ENCODE measurements around the gene SULF2.
"Not testable (repeated sequence)": the region's sequence is repeated elsewhere in the genome, so short reads cannot be mapped to it uniquely, and the experiment has no call there.

SULF2 gene

GRCh38 chr20:47785311-47785853 lies at the start of gene SULF2:
SULF2 (minus strand) TSS chr20:47785481; CDS start chr20:47757363, 28,118 bp downstream.
- DNase-seq (ENCODE audit: low spot score), result no peak

- not testable (repeated sequence) for DNase-seq (ENCODE audit: low spot score)
Measured at GRCh38 chr20:47831675-47832074, 46.4 kb upstream of the SULF2 start.

GRCh38 chr20:47826716-47827115 lies 41.4 kb upstream of the SULF2 start:
- DNase-seq (ENCODE audit: low spot score), result not testable (repeated sequence)

GRCh38 chr20:47826006-47826405 lies 40.7 kb upstream of the SULF2 start:
- DNase-seq (ENCODE audit: low spot score), result not testable (repeated sequence)

GRCh38 chr20:47825011-47825762 lies 39.9 kb upstream of the SULF2 start:
- no peak for DNase-seq (ENCODE audit: low spot score)

GRCh38 chr20:47823941-47824340 lies 38.7 kb upstream of the SULF2 start:
- not testable (repeated sequence) for DNase-seq (ENCODE audit: low spot score)

- no peak for DNase-seq (ENCODE audit: low spot score)
Measured at GRCh38 chr20:47821481-47822100, 36.3 kb upstream of the SULF2 start.

- DNase-seq (ENCODE audit: low spot score), result no peak
Measured at GRCh38 chr20:47818996-47819609, 33.8 kb upstream of the SULF2 start.

- DNase-seq (ENCODE audit: low spot score), result no peak
Measured at GRCh38 chr20:47818466-47818865, 33.2 kb upstream of the SULF2 start.

GRCh38 chr20:47818016-47818415 lies 32.7 kb upstream of the SULF2 start:
- no peak for DNase-seq (ENCODE audit: low spot score)

GRCh38 chr20:47817573-47817972 lies 32.3 kb upstream of the SULF2 start:
- no peak for DNase-seq (ENCODE audit: low spot score)

- DNase-seq (ENCODE audit: low spot score), result no peak
Measured at GRCh38 chr20:47816487-47817451, 31.5 kb upstream of the SULF2 start.

GRCh38 chr20:47815866-47816265 lies 30.6 kb upstream of the SULF2 start:
- DNase-seq (ENCODE audit: low spot score), result no peak

- no peak for DNase-seq (ENCODE audit: low spot score)
Measured at GRCh38 chr20:47815416-47815806, 30.1 kb upstream of the SULF2 start.

GRCh38 chr20:47814632-47815415 lies 29.5 kb upstream of the SULF2 start:
- no peak for DNase-seq (ENCODE audit: low spot score)

- no peak for DNase-seq (ENCODE audit: low spot score)
Measured at GRCh38 chr20:47810721-47811347, 25.6 kb upstream of the SULF2 start.

GRCh38 chr20:47810116-47810677 lies 24.9 kb upstream of the SULF2 start:
- DNase-seq (ENCODE audit: low spot score), result no peak

GRCh38 chr20:47809161-47809960 lies 24.1 kb upstream of the SULF2 start:
- no peak for DNase-seq (ENCODE audit: low spot score)

GRCh38 chr20:47805951-47806350 lies 20.7 kb upstream of the SULF2 start:
- DNase-seq (ENCODE audit: low spot score), result no peak

Measured in AG08396 (cell line).